Central memory CD8-positive, alpha-beta T cell (primary cell): ENCODE data around the gene ANO2.

Experiments
- ATAC-seq: fragments of 150-1000 bp; cut with Tn5 transposase; replicated peaks from 2 replicates; pipeline ENCODE4 v1.10.0; 2022; ENCODE audit warnings: mild to moderate bottlenecking, moderate FRiP score, moderate number of reproducible peaks; ENCODE audit not compliant: poor library complexity, severe bottlenecking; ENCODE audit errors: extremely low read depth
- DNase-seq, 2 donors: peaks; one replicate each; pipeline ENCODE4 v3.0.0; 2021; ENCODE audit warnings: low spot score in 2 of 2
- H3K27ac Mint-ChIP-seq: one replicate; pipeline ENCODE4 v1.8.0; 2022; ENCODE audit warnings: low read depth, mild to moderate bottlenecking, moderate library complexity, mixed read lengths
- H3K27me3 Mint-ChIP-seq: one replicate; pipeline ENCODE4 v1.8.0; 2022; ENCODE audit warnings: mixed read lengths
- H3K36me3 Mint-ChIP-seq: one replicate; pipeline ENCODE4 v1.8.0; 2022; ENCODE audit warnings: mild to moderate bottlenecking, moderate library complexity, mixed read lengths; ENCODE audit not compliant: insufficient read depth
- H3K4me1 Mint-ChIP-seq: one replicate; pipeline ENCODE4 v1.8.0; 2022; ENCODE audit warnings: mixed read lengths
- H3K4me3 Mint-ChIP-seq: one replicate; pipeline ENCODE4 v1.8.0; 2022; ENCODE audit warnings: mild to moderate bottlenecking, moderate library complexity, mixed read lengths
- H3K9me3 Mint-ChIP-seq: one replicate; pipeline ENCODE4 v1.8.0; 2022; ENCODE audit warnings: mixed read lengths

Gene ANO2

DNA sequence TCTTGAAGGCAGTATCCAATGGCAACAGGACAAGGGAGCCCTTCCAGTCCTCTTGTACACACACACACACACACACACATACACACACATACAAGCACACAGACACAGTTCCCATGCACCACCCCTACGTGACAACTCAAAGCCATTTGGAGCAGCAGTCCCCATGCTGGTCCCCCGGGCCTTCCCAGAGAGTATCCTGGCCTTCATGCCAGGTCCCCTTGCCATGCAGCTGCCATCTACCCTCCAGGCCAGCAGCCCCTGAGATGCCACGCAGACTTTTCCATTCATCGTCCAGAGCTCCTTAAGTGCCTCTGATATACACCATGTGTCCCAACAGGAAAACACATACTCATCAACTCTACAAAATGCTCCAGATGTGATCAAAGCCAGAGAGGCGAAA is 159.5 kb downstream of the ANO2 start:
- ATAC-seq (no peak), DNase-seq (no peak)
- H3K4me3 Mint-ChIP-seq, result no peak overlapping the region
- H3K27me3 Mint-ChIP-seq, result peaks cover 30% of the 10 kb centered on the region
- no peaks in the 10 kb centered on the region for H3K9me3 Mint-ChIP-seq
- H3K4me1 Mint-ChIP-seq, result no peaks in the 10 kb centered on the region
- H3K36me3 Mint-ChIP-seq, result no peaks in the 10 kb centered on the region
- no peak overlapping the region for H3K27ac Mint-ChIP-seq

DNA sequence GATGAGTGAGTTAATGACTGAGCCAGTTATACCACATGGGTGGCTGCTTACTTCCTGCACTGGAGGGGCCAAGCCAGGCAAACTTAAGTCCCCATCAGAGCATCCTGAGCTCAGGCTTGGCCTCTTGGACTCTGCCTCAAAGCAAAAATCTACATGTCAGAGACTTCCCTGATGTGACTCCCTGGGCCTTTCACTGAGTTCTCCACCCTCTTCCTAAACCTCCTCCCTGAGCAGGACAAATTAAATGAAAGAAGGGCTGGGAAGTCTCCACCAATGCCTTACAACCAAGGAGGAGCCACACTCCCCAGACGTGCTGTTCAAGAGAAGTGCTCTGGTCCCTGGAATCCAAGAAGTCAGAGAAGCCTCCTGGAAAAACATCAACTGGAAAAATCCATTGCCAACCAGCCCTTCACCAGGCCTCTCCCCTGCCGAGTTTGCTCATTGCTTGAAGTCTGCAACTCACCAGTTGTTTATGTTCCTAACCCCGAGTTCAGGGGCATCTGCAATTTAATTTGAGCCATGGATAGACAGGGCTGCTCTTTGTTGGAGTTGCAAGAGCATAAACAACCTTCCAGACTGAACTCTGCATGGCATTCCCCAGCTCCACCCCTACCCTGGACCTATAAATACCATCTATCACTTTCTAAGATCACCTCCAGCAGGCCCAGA is 160.5 kb downstream of the ANO2 start:
- Mint-ChIP-seq H3K4me1 (no peaks in the 10 kb centered on the region), H3K9me3 (no peaks in the 10 kb centered on the region), H3K4me3 (no peak overlapping the region), H3K27me3 (peaks cover 20% of the 10 kb centered on the region), H3K27ac (no peak overlapping the region), H3K36me3 (no peaks in the 10 kb centered on the region)
- no peak for ATAC-seq
- DNase-seq, result no peak

DNA sequence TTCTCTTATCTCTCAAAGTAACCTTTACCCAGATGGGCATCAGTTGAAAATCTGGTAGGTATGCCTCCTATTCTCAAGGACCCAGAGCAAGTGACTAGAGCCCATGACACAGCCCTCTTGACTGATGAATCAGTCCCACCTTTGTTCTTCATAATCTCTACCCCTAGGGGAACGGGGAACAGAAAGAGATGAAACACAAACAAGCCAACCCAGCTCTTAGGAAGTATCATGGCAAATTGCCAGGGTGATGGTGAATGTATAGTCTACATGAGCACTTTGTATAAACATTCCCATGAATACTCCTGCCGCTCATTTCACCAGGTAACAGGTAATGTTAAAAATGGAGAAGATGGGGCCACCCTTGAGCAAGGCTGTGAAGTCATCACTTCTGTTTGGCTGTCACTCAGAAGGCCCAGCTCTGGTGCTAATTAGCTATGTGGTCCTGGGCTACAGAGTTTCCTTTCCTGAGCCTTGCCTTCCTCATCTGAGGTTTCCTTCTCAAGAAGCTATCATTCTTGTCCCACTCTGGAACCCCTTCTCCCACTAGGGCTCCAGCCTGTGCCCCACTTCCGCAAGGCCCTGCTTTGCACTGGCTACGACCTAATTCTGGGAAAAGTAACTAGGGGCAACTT is 161.7 kb downstream of the ANO2 start:
- no peaks in the 10 kb centered on the region for H3K9me3 Mint-ChIP-seq
- DNase-seq (no peak), ATAC-seq (no peak)
- H3K27ac Mint-ChIP-seq, result no peak overlapping the region
- no peaks in the 10 kb centered on the region for H3K4me1 Mint-ChIP-seq
- peaks cover 20% of the 10 kb centered on the region for H3K27me3 Mint-ChIP-seq
- H3K4me3 Mint-ChIP-seq, result no peak overlapping the region
- H3K36me3 Mint-ChIP-seq, result no peaks in the 10 kb centered on the region

DNA sequence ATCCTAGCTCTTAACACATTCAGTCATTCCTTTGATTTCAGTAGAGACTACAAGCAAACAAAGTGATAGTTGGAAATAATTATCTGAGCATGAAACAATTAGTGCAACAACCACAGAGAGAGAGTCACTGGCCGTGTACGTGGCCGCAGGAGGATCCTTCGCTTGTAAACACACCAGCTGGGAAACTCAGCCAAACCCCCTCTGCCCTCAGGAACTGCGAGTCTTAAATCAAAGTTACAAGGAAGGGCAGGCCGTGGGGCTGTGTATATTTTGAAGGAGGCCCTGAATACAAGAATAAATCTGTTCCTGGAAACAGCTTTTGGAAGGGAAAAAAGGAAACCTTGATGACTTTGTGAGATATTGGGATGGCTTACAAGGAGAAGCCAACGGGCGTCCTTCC is 164.5 kb downstream of the ANO2 start:
- H3K27ac Mint-ChIP-seq, result no peak overlapping the region
- no peaks in the 10 kb centered on the region for H3K36me3 Mint-ChIP-seq
- H3K9me3 Mint-ChIP-seq, result no peaks in the 10 kb centered on the region
- H3K4me1 Mint-ChIP-seq, result no peaks in the 10 kb centered on the region
- H3K4me3 Mint-ChIP-seq, result no peak overlapping the region
- DNase-seq (no peak), ATAC-seq (no peak)
- H3K27me3 Mint-ChIP-seq, result peaks cover 30% of the 10 kb centered on the region

DNA sequence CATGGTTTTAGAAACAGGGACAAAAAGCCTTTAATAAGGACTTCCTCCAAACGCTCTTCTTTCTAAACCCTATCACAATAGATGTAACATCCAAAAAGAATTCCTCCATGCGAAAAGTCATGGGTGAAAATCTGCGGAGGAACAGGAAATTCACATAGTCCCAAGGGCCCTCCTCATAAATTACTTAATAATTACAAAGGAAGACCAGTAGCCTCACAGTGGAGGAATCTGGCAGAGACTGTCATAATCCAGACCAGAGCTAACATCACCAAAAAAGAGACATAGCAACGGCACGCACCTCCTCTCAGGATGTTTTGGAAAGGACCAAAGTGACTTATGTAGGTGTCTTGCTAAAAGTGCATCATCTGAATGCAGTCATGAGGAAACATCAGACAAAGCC is 165.7 kb downstream of the ANO2 start:
- Mint-ChIP-seq H3K27me3 (peaks cover 38% of the 10 kb centered on the region), H3K4me1 (no peaks in the 10 kb centered on the region), H3K27ac (no peak overlapping the region), H3K9me3 (no peaks in the 10 kb centered on the region), H3K36me3 (no peaks in the 10 kb centered on the region), H3K4me3 (no peak overlapping the region)
- DNase-seq, result no peak
- ATAC-seq, result no peak

DNA sequence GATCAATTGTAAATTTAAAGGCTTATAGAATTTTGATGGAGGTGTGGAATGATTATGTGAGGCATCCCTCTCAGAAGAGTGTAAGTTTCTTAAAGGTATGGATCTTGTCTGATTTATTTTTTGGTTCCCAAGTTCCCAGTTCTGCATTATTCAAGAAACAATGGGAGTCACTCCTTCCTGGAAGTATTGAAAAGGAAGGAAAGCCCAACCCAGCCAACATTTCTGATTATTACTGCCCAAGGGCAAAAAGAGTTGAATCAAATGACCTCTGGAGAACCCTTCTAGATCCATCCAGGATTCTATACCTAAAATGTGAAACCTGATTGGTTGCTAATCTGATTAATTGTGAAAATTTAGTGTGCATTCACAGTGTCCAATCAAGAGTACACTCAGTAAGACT is 166.2 kb downstream of the ANO2 start:
- ATAC-seq (no peak), DNase-seq (no peak)
- no peak overlapping the region for H3K4me3 Mint-ChIP-seq
- no peaks in the 10 kb centered on the region for H3K9me3 Mint-ChIP-seq
- no peaks in the 10 kb centered on the region for H3K36me3 Mint-ChIP-seq
- peaks cover 32% of the 10 kb centered on the region for H3K27me3 Mint-ChIP-seq
- H3K27ac Mint-ChIP-seq, result no peak overlapping the region
- no peaks in the 10 kb centered on the region for H3K4me1 Mint-ChIP-seq

DNA sequence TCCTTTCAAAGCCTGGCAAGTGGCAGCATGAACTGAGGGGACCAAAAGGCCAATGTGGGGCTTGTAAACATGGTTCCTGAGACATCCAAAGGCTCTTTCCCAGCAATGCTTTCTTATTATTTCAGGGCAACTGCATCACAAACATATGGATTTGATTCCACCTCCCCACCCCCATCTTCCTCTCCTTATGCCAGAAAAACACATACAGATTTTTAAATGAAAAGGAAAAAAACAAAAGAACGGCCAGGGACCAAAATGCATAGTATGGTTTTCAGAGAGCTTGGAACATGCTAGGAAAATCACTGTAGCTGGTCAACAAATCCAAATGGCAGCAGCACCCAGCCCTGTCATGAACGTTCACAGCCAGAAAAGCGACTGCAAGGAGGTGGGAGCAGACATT is 167.6 kb downstream of the ANO2 start:
- Mint-ChIP-seq H3K4me1 (no peaks in the 10 kb centered on the region), H3K27ac (no peak overlapping the region), H3K36me3 (no peaks in the 10 kb centered on the region), H3K4me3 (no peak overlapping the region), H3K27me3 (peaks cover 27% of the 10 kb centered on the region), H3K9me3 (no peaks in the 10 kb centered on the region)
- no peak for DNase-seq
- ATAC-seq, result no peak

DNA sequence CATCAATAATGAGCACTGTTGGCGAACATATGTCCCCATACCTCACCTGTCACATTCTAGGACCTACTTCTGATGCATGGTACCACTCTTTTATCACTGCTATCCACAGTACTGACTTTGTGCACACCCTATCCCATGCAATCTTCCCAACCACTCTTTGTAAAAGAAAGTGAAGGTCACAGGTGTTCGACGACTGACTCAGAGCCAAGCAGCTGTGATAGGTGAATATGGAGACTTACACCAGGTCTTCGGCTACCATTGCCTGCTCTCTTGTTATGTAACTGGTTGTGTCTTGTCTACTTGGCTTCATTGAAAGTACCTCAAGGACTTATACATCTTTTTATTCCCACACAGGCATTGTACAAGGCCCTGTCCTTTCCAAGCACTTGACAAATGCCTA is 169.0 kb downstream of the ANO2 start:
- Mint-ChIP-seq H3K36me3 (no peaks in the 10 kb centered on the region), H3K9me3 (no peaks in the 10 kb centered on the region), H3K27ac (no peak overlapping the region), H3K27me3 (peaks cover 28% of the 10 kb centered on the region), H3K4me1 (no peaks in the 10 kb centered on the region), H3K4me3 (no peak overlapping the region)
- ATAC-seq (no peak), DNase-seq (no peak)

DNA sequence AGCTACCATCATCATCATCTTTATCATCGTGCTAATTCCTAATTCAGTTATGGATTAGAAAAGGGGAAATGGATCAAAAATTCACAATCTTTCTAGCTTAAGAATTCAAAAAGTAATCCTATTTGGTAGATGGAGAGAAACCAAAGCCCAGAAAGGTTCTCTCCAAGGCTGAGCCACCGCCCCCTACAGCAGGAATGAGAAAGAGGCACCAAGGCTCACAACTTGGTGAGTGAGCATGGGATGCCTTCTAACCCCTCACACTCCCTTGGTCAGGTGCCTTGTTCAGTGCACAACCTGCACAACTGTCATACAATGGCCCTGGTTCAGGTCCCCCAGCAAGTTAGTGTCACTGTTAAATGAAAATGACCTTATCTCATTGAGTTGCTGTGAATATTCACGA is 171.5 kb downstream of the ANO2 start:
- ATAC-seq (no peak), DNase-seq (no peak)
- H3K36me3 Mint-ChIP-seq, result no peaks in the 10 kb centered on the region
- no peak overlapping the region for H3K27ac Mint-ChIP-seq
- no peak overlapping the region for H3K4me3 Mint-ChIP-seq
- no peaks in the 10 kb centered on the region for H3K9me3 Mint-ChIP-seq
- peaks cover 42% of the 10 kb centered on the region for H3K27me3 Mint-ChIP-seq
- no peaks in the 10 kb centered on the region for H3K4me1 Mint-ChIP-seq

DNA sequence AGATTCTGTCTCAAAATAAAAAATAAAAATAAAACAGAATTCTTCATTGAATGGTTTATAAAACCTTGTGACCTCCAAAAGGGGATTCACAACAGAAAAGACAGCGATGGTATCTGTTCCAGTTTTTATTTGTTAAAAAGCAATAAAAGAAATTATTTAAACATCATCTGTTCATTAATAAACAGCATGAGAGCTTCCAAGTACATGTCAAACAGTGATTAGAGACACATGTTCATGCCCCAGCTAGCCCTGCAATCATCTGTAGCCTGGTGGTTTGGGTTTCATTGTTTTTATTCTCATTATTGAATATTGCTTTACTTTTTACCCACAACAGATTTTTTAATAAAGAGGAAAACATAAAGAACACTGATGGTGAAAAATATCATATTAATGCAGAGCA is 173.3 kb downstream of the ANO2 start:
- H3K4me1 Mint-ChIP-seq, result no peaks in the 10 kb centered on the region
- H3K4me3 Mint-ChIP-seq, result no peak overlapping the region
- H3K36me3 Mint-ChIP-seq, result no peaks in the 10 kb centered on the region
- H3K9me3 Mint-ChIP-seq, result no peaks in the 10 kb centered on the region
- ATAC-seq (no peak), DNase-seq (no peak)
- H3K27ac Mint-ChIP-seq, result no peak overlapping the region
- peaks cover 45% of the 10 kb centered on the region for H3K27me3 Mint-ChIP-seq

DNA sequence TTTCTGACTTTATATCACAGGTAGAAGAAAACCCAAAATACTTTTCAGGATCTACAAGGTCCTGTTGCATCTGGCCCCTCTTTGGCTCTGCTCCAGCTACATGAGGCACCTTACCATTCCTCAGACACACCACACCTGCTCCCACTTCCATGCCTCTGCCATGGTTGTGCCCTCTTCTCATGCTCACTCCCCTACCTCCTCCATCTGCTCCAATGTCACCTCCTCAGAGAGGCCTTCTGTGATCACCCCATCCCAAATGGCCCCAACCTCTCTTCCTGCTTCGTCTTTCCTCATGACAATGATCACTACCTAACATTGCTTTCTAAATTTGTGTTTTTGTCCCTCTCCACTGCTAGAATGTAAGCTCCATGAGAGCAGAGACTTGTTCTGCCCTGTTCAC is 174.3 kb downstream of the ANO2 start:
- Mint-ChIP-seq H3K9me3 (no peaks in the 10 kb centered on the region), H3K4me3 (no peak overlapping the region)
- ATAC-seq, result no peak

DNA sequence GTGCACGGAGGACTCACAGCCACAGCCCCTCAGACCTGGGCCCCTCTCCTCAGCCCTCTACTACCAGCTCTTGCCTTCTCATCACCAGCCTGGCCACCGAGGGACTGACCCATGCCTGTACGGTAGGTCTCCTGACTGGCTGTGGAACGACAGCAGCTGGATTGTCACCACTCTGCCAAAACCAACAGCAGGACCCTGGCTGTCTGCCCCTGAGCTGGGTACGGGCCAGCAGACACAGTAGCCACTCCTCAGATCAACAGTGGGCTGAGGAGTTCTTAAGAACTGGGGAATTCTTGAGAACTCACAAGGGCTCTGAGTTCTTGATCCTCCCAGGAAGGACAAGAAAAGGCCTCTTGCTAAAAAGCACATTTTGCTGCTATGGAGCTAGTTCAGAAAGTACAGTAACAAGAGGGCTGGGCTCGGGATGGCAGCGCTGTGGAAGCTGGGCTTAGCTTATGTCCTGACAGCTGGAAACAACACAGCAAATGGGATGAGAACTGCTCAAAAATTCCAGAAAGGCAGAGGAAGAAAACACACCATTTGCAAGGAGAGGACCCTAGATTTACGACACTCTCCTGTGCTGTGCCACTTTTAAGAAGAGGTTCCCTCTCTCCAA is 176.4 kb downstream of the ANO2 start:
- Mint-ChIP-seq H3K27me3 (peaks cover 49% of the 10 kb centered on the region), H3K4me1 (no peaks in the 10 kb centered on the region), H3K4me3 (no peak overlapping the region), H3K9me3 (no peaks in the 10 kb centered on the region), H3K27ac (no peak overlapping the region), H3K36me3 (no peaks in the 10 kb centered on the region)
- ATAC-seq (no peak), DNase-seq (no peak)

More for the DNA sequence above, 174.3 kb downstream of the ANO2 start:
- Mint-ChIP-seq H3K36me3 (no peaks in the 10 kb centered on the region), H3K27ac (no peak overlapping the region), H3K4me1 (no peaks in the 10 kb centered on the region), H3K27me3 (peaks cover 40% of the 10 kb centered on the region)
- no peak for DNase-seq

DNA sequence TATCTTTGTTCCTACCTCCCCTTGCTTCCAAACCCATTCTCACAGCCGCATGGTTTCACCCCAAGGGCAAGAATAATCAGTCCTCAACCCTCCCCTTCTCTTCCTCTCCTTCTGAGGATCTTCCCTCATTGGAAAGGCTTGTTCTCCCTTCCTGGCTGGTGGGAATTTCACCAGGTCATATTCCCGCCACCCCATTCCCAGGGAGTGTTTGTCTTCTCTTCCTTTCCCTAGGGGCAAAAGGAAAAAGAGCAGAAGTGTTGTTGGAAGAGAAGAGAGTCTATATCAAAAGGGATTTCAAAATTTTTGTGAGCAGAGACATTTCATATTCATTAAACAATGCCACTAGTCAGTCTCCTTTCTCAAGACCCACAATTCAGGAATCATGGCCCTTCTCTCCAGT is 176.9 kb downstream of the ANO2 start:
- Mint-ChIP-seq H3K4me1 (no peaks in the 10 kb centered on the region), H3K9me3 (no peaks in the 10 kb centered on the region), H3K27me3 (peaks cover 54% of the 10 kb centered on the region), H3K36me3 (no peaks in the 10 kb centered on the region), H3K27ac (no peak overlapping the region), H3K4me3 (no peak overlapping the region)
- no peak for ATAC-seq
- DNase-seq, result no peak
